H9 (cell line): Measurements from ENCODE around the gene CA5A. TPM values are rescaled to one million over a fixed set of nuclear protein-coding genes. Genes with fewer than 3 reads are reported as not detected.

Experiments
- DNase-seq: peaks from one replicate; pipeline ENCODE4 v3.0.0-alpha.2; 2017
- H2AFZ ChIP-seq: one replicate; pipeline ENCODE4 v1.6.1; 2013; ENCODE audit warnings: mild to moderate bottlenecking, low read length, control low read depth, moderate library complexity
- H2AK5ac ChIP-seq: 2 replicates; pipeline ENCODE4 v1.6.1; 2013; ENCODE audit warnings: low read length, control low read depth, mixed read lengths; ENCODE audit not compliant: insufficient read length
- H2BK120ac ChIP-seq: one replicate; pipeline ENCODE4 v1.6.1; 2013; ENCODE audit warnings: low read depth, mild to moderate bottlenecking, low read length, control low read depth, inconsistent platforms; ENCODE audit not compliant: poor library complexity, severe bottlenecking
- H2BK12ac ChIP-seq: 2 replicates; pipeline ENCODE4 v1.6.1; 2013; ENCODE audit warnings: low read length, control low read depth, mixed read lengths, low read depth; ENCODE audit not compliant: insufficient read length
- H2BK15ac ChIP-seq: 2 replicates; pipeline ENCODE4 v1.6.1; 2013; ENCODE audit warnings: low read depth, low read length, control low read depth
- H2BK20ac ChIP-seq: one replicate; pipeline ENCODE4 v1.6.1; 2013; ENCODE audit warnings: low read depth, mild to moderate bottlenecking, low read length, control low read depth, inconsistent platforms; ENCODE audit not compliant: poor library complexity, severe bottlenecking
- H2BK5ac ChIP-seq: 2 replicates; pipeline ENCODE4 v1.6.1; 2013; ENCODE audit warnings: low read length, control low read depth, mixed read lengths; ENCODE audit not compliant: insufficient read length
- H3K14ac ChIP-seq: 2 replicates; pipeline ENCODE4 v1.6.1; 2013; ENCODE audit warnings: low read length, control low read depth; ENCODE audit not compliant: insufficient read depth
- H3K18ac ChIP-seq: 2 replicates; pipeline ENCODE4 v1.6.1; 2013; ENCODE audit warnings: low read depth, mild to moderate bottlenecking, mixed read lengths, low read length, control low read depth; ENCODE audit not compliant: insufficient read length
- H3K23ac ChIP-seq: 2 replicates; pipeline ENCODE4 v1.6.1; 2013; ENCODE audit warnings: low read length, control low read depth, mixed read lengths, low read depth; ENCODE audit not compliant: insufficient read length
- H3K23me2 ChIP-seq: 2 replicates; pipeline ENCODE4 v1.6.1; 2013; ENCODE audit warnings: low read depth, mild to moderate bottlenecking, mixed read lengths, low read length, control low read depth; ENCODE audit not compliant: insufficient read length, poor library complexity, severe bottlenecking
- H3K27ac ChIP-seq: 2 replicates; pipeline ENCODE4 v1.5.1; 2013; ENCODE audit warnings: low read length, control low read depth, mixed read lengths, low read depth; ENCODE audit not compliant: insufficient read length
- H3K27me3 ChIP-seq: 2 replicates; pipeline ENCODE4 v1.6.1; 2013; ENCODE audit warnings: low read length, control low read depth, inconsistent platforms; ENCODE audit not compliant: insufficient read depth
- H3K4ac ChIP-seq: 2 replicates; pipeline ENCODE4 v1.6.1; 2013; ENCODE audit warnings: low read depth, mild to moderate bottlenecking, control low read depth, inconsistent platforms, low read length, moderate library complexity
- H3K4me1 ChIP-seq: 2 replicates; pipeline ENCODE4 v1.6.1; 2013; ENCODE audit warnings: low read length, control low read depth, inconsistent platforms; ENCODE audit not compliant: insufficient read depth
- H3K4me2 ChIP-seq: 2 replicates; pipeline ENCODE4 v1.6.1; 2013; ENCODE audit warnings: low read length, control low read depth, mixed read lengths; ENCODE audit not compliant: insufficient read length, insufficient read depth
- H3K56ac ChIP-seq: 2 replicates; pipeline ENCODE4 v1.6.1; 2013; ENCODE audit warnings: low read depth, mild to moderate bottlenecking, mixed read lengths, low read length, control low read depth; ENCODE audit not compliant: insufficient read length
- H3K79me1 ChIP-seq: 2 replicates; pipeline ENCODE4 v1.6.1; 2013; ENCODE audit warnings: low read depth, mild to moderate bottlenecking, moderate library complexity, low read length, control low read depth, inconsistent platforms; ENCODE audit not compliant: insufficient read depth, poor library complexity, severe bottlenecking
- H3K79me2 ChIP-seq: 2 replicates; pipeline ENCODE4 v1.6.1; 2013; ENCODE audit warnings: low read length, control low read depth, inconsistent platforms; ENCODE audit not compliant: insufficient read depth
- H3K9ac ChIP-seq: 2 replicates; pipeline ENCODE4 v1.6.1; 2013; ENCODE audit warnings: low read length, control low read depth, mixed read lengths; ENCODE audit not compliant: insufficient read length; ENCODE audit errors: extremely low read depth
- H3K9me3 ChIP-seq: one replicate; pipeline ENCODE4 v1.6.1; 2013; ENCODE audit warnings: low read depth, low read length, inconsistent platforms; ENCODE audit not compliant: control insufficient read depth
- H3T11ph ChIP-seq: one replicate; pipeline ENCODE4 v1.6.1; 2013; ENCODE audit warnings: mild to moderate bottlenecking, low read length, control low read depth, inconsistent platforms
- H4K20me1 ChIP-seq: one replicate; pipeline ENCODE4 v1.6.1; 2013; ENCODE audit not compliant: control insufficient read depth, insufficient read length, insufficient read depth
- H4K5ac ChIP-seq: 2 replicates; pipeline ENCODE4 v1.6.1; 2013; ENCODE audit warnings: low read depth, mild to moderate bottlenecking, mixed read lengths, low read length, control low read depth; ENCODE audit not compliant: insufficient read length
- H4K8ac ChIP-seq: replicated peaks from 2 replicates; pipeline ENCODE4 v1.6.1; 2013; ENCODE audit warnings: low read length, control low read depth, mixed read lengths, low read depth; ENCODE audit not compliant: insufficient read length
- H4K91ac ChIP-seq: 2 replicates; pipeline ENCODE4 v1.6.1; 2013; ENCODE audit warnings: low read depth, mild to moderate bottlenecking, moderate library complexity, mixed read lengths, low read length, control low read depth; ENCODE audit not compliant: insufficient read length
- H3K27ac Mint-ChIP-seq, 3 experiments: 2 replicates in 2 of 3; 3 replicates in 1 of 3; pipeline ENCODE4 v1.8.0; 2020 to 2021; ENCODE audit warnings: mixed read lengths in 3 of 3, mild to moderate bottlenecking in 1 of 3, moderate library complexity in 1 of 3
- H3K27me3 Mint-ChIP-seq: 2 replicates; pipeline ENCODE4 v1.8.0; 2021; ENCODE audit warnings: low read depth, mild to moderate bottlenecking, moderate library complexity, mixed read lengths
- H3K36me3 Mint-ChIP-seq, 3 experiments: 2 replicates in 2 of 3; 3 replicates in 1 of 3; pipeline ENCODE4 v1.8.0; 2020 to 2021; ENCODE audit warnings: low read depth in 3 of 3, mixed read lengths in 3 of 3; ENCODE audit not compliant: insufficient read depth in 1 of 3
- H3K4me1 Mint-ChIP-seq, 2 experiments: 2 replicates each; pipeline ENCODE4 v1.8.0; 2020; ENCODE audit warnings: mixed read lengths in 2 of 2
- H3K4me3 Mint-ChIP-seq, 2 experiments: 2 replicates in 1 of 2; 3 replicates in 1 of 2; pipeline ENCODE4 v1.8.0; 2020 to 2021; ENCODE audit warnings: mild to moderate bottlenecking in 2 of 2, mixed read lengths in 2 of 2, moderate library complexity in 1 of 2
- H3K9me3 Mint-ChIP-seq, 2 experiments: 2 replicates in 1 of 2; 3 replicates in 1 of 2; pipeline ENCODE4 v1.8.0; 2020; ENCODE audit warnings: mild to moderate bottlenecking in 2 of 2, mixed read lengths in 2 of 2, moderate library complexity in 1 of 2
- WGBS: extraction: QIAGEN DNeasy Blood & Tissue Kit; methylation state at CpG from one replicate; pipeline ENCODE4 v1.1.7; 2013; ENCODE audit warnings: missing lambda C conversion rate, low lambda C conversion rate, mixed read lengths; ENCODE audit not compliant: insufficient read length; ENCODE audit errors: extremely low coverage; 5-methylcytosine and 5-hydroxymethylcytosine counted together
- total RNA-seq: library from RNA; stranded (reverse); gene quantifications from 2 replicates; pipeline ENCODE4 v1.2.1, GENCODE V29; 2021
- TF ChIP-seq, protein P1 (sequence below): fragments of 200-600 bp; sonication (generic); conservative IDR thresholded peaks from 3 replicates; pipeline ENCODE4 v1.8.0; 2021; ENCODE audit warnings: antibody characterized with exemption, mild to moderate bottlenecking

CA5A gene
- total RNA-seq, 1 experiment from 2014 or later, result not detected

DNA sequence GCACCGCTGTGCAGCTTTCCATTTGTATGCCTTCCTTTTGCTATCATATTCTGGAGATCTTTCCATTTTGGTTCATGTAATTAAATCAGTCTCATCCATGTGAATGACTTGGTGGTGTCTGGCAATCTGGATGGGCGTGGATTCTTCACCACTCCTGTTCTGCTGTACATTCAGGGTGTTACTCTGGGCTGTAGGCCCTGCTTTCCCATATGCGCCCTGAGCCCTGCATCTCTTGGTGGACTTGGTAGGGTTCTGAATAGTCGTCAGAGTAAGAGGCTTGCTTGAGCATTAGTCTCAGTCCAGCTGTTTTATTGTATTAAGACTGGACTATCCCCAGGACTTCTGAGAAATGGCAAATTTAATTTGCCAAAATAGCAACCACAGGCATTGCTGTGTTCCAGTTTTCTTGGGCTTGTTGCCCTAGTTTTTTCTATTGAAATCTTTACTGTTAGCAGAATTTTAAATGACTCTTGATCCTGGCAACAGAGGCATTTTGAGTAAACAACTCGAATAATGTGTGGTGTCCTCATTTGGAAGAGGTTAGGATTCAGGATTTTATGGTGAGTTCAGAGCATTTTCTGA lies 29.8 kb upstream of the CA5A start:
- Histone ChIP-seq H2AFZ (no peak overlapping the region), H4K91ac (no peak overlapping the region), H2BK20ac (no peak overlapping the region), H3K9me3 (no peaks in the 10 kb centered on the region), H2BK15ac (no peak overlapping the region), H3K56ac (no peak overlapping the region), H3T11ph (no peak overlapping the region), H3K79me2 (peaks cover 23% of the 10 kb centered on the region; the same call in 1 of the 2 replicates), H3K4me2 (no peak overlapping the region), H3K23ac (no peak overlapping the region), H3K4me1 (no peaks in the 10 kb centered on the region), H4K8ac (no peak overlapping the region), H2AK5ac (no peak overlapping the region), H3K9ac (no peak overlapping the region), H3K18ac (no peak overlapping the region), H2BK5ac (no peak overlapping the region), H2BK12ac (no peak overlapping the region), H2BK120ac (no peak overlapping the region), H3K23me2 (no peaks in the 10 kb centered on the region), H3K27ac (no peak overlapping the region), H3K4ac (no peak overlapping the region), H4K20me1 (no peaks in the 10 kb centered on the region), H3K27me3 (no peaks in the 10 kb centered on the region; the same call in 1 of the 2 replicates), H3K14ac (no peak overlapping the region), H4K5ac (no peak overlapping the region), H3K79me1 (peaks cover 12% of the 10 kb centered on the region)
- Mint-ChIP-seq H3K27me3 (peaks cover 1% of the 10 kb centered on the region; the same call in 1 of the 2 replicates), H3K4me3 (peak overlapping the region in 1 of 2 experiments; percentile 35; a peak in 1 of 5 replicates), H3K27ac (peak overlapping the region in 2 of 3 experiments; percentile 25 to 86; a peak in 3 of 7 replicates), H3K4me1 (peaks cover 21 to 23% of the 10 kb centered on the region in 2 experiments), H3K36me3 (peaks cover 5 to 11% (median 11%) of the 10 kb centered on the region in 3 experiments), H3K9me3 (peaks cover 4% of the 10 kb centered on the region in 2 experiments)
- WGBS, result no CpG with 5 or more reads among the region's 5 CpGs
- no peak for DNase-seq
- TF ChIP-seq, protein P1, sequence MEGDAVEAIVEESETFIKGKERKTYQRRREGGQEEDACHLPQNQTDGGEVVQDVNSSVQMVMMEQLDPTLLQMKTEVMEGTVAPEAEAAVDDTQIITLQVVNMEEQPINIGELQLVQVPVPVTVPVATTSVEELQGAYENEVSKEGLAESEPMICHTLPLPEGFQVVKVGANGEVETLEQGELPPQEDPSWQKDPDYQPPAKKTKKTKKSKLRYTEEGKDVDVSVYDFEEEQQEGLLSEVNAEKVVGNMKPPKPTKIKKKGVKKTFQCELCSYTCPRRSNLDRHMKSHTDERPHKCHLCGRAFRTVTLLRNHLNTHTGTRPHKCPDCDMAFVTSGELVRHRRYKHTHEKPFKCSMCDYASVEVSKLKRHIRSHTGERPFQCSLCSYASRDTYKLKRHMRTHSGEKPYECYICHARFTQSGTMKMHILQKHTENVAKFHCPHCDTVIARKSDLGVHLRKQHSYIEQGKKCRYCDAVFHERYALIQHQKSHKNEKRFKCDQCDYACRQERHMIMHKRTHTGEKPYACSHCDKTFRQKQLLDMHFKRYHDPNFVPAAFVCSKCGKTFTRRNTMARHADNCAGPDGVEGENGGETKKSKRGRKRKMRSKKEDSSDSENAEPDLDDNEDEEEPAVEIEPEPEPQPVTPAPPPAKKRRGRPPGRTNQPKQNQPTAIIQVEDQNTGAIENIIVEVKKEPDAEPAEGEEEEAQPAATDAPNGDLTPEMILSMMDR, result no peak
